ENCODE results near the gene ZSWIM9.
"Not testable (repeated sequence)": the region's sequence is repeated elsewhere in the genome, so short reads cannot be mapped to it uniquely, and the experiment has no call there.

Gene ZSWIM9

DNA sequence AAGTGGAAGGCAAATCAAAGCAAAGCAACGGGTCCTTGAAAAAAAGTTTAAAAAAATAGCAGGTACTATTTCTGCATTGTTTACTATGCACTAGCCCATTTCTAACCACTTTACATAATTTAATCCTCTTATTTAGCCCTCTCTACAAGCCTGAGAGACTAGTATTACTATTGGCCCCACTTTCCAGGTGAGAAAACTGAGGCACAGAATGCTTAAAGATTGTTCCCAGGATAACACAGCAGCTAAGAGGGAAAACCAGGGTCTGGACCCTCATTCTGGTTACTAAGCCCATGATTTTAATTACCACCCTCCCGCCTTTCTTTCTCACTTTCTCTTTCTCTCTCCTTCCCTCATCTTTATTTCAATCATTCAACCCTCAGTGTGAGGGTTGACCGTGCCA is 5.7 kb downstream of the ZSWIM9 start:
- DNase-seq: no peak

DNA sequence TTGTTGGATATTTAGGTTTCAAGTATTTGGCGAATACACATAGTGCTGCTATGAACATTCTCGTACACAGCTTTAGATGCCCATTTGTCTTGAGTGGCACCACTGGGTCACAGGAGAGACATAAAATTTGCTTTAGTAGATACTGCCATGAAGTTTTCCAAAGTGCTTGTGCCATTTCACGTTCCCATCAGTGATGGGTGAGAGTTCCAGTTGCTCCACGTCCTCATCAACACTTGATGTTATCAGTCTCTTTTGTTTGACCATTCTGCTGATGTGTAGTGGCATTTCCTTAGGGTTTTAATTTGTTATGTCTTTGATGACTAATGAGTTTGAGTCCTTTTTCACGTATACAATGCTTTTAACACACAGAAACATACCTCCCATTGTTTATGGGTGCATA is 11.0 kb downstream of the ZSWIM9 start:
- no peak for DNase-seq

DNA sequence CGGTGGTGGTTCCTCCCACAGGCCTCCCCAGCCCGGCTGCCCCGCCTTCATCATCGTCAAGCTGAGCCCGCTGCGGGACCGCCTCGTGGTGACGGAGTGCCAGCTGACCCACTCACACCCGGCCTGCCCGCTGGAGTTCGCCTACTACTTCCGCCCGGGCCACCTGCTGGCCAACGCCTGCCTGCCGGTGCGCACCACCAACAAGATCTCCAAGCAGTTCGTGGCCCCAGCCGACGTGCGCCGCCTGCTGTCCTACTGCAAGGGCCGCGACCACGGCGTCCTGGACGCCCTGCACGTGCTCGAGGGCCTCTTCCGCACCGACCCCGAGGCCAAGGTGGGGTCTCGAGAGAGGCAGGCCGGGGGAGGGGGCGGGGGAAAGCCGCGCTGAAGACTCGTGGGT is 12.0 kb downstream of the ZSWIM9 start:
- DNase-seq: no peak

DNA sequence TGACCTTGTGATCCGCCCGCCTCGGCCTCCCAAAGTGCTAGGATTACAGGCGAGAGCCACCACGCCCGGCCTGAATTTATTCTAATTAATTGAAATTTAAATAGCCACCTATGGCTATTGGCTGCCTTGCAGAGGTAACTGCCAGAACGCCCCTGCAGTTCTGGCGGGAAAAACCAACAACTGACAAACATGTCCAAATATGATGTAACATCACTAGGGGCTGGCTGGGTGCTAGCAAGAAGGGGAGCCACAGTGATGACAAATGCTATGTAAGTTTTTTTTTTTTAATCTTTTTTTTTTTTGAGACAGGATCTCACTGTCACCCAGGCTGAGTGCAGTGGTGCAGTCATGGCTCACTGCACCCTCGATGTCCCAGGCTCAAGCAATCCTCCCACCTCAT is 12.9 kb downstream of the ZSWIM9 start:
- DNase-seq: no peak

DNA sequence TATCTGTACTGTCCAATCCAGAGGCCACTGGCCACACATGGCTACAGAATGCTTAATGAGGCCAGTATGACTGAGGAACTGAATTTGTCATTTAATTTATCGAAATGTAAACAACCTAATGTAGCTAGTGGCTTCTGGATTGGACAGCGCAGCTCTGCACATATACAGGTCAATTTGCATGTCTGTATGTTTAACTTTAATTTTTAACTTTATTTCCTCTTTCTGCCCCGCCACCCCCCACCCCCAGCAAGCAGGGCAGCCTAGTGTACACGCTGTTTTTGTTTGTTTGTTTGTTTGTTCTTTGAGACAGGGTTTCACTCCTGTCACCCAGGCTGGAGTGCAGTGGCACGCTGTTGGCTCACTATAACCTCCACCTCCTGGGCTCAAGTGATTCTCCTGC is 15.5 kb downstream of the ZSWIM9 start:
- no peak for DNase-seq

DNA sequence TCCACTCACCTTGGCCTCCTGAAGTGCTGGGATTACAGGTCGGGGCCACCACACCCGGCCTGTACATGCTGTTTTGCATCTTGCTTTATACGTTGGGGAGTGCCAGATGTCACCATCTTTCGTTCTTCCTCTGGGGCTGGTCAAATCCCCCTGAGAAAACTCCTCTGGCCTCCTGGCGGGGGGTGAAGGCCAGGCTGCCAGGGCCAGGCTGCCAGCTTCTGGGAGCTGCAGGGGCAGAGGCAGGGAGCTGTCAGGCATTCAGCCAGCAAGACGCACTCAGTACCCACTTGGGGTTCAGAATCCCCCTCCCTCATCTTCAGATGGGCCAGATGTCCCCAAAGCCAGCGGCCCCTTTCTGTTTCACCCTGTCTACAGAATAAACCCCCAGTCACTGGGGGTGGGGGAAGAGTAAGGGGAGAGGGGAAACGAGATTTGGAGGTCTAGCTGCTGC is 16.1 kb downstream of the ZSWIM9 start:
- DNase-seq: no peak

DNA sequence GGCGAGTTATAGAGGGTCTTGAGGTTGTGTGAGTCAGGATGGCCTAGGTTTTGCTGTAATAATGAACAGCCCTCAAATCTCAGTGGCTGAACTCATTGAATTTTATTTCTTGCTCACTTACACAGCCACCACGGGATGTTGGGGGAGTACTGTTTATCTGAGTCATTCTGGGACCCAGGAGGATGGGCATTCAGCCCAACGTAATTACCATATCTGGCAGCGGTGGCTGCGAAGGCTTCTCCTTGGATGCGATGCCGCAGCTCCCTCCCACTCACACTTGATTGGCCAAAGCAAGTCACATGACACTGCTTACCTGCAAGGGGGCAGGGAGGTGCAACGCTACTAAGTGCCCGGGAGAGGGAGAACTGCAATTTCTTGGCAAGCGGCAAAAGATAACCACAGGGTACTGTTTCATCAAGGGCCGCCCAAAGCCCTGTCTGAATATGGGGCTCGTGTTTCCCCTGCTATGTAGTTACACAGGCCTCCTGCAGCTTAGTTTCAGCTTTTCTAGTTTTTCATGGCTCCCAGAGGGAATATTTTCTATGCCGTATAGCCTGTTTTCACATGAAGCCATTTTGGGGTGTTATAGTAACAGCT is 19.9 kb downstream of the ZSWIM9 start:
- DNase-seq: peak; percentile 65

DNA sequence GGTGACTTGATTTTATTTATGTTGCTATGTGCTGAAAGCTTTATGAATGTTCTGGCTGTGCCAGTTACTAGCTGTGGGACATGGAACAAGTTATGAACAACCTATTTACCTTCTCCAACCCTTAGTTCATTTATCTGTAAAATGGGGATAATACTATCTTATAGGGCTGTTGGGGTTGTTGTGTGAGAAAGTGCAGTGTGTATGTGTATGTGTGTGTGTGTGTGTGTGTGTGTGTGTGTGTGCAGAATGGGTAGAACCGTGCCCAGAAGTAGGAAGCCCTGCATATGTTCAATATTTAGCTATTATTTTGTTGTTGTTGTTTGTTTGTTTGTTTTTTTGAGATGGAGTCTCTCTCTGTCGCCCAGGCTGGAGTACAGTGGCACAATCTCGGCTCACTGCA is 20.4 kb downstream of the ZSWIM9 start:
- DNase-seq: no peak

DNA sequence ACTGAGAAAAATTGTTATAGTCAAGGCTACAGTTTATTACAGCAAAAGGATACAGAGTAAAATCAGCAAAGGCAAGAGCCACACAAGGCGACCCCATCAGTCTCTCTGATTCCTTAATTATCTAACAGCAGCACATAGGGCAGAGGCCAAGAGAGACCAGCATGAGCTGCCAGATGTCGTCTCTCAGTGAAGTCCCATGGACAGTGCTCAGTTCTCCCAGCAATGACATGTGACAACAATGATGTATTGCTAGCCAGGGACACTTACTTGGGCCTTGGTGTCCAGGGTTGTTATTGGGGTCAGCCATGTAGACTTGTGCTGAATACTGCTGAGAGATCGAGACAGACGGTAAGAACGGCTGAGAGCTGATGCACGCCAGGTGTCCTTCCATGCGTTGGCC is 22.3 kb downstream of the ZSWIM9 start:
- DNase-seq: no peak

DNA sequence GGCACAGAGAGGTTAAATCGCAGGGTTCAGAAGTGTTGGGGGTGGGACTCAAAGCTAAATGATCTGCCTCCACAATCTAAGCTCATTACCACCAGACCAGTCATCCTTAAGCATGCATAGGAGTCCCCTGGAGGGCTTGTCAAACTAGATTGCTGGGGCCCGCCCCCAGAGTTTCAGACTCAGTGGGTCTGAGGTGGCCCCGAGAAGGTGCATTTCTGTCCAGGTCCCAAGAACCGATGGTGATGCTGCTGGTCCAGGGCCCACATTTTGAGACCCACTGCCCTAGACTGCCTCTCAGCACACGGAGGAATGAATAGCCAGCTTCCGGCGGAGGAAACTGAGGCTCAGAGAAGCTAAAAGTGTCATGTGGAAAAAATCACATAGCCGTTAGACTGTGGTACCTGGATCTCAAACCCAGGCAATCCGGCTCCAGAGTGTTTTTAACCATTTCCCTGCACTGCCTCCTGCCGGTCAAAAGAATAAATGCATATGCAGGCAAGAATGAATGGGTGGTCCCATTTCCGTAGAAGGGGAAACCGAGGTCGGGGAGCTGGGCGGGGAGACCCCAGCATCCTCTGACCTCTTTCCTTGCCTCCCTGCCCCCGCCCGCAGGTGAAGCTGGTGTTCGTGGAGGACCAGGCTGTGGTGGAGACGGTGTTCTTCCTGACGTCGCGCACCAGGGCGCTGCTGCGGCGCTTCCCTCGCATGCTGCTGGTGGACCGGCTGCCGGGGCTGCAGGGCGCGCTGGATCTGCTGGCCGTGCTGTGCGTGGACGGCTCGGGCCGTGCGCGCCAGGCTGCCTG is 23.8 kb downstream of the ZSWIM9 start:
- peak; percentile 29 for DNase-seq

DNA sequence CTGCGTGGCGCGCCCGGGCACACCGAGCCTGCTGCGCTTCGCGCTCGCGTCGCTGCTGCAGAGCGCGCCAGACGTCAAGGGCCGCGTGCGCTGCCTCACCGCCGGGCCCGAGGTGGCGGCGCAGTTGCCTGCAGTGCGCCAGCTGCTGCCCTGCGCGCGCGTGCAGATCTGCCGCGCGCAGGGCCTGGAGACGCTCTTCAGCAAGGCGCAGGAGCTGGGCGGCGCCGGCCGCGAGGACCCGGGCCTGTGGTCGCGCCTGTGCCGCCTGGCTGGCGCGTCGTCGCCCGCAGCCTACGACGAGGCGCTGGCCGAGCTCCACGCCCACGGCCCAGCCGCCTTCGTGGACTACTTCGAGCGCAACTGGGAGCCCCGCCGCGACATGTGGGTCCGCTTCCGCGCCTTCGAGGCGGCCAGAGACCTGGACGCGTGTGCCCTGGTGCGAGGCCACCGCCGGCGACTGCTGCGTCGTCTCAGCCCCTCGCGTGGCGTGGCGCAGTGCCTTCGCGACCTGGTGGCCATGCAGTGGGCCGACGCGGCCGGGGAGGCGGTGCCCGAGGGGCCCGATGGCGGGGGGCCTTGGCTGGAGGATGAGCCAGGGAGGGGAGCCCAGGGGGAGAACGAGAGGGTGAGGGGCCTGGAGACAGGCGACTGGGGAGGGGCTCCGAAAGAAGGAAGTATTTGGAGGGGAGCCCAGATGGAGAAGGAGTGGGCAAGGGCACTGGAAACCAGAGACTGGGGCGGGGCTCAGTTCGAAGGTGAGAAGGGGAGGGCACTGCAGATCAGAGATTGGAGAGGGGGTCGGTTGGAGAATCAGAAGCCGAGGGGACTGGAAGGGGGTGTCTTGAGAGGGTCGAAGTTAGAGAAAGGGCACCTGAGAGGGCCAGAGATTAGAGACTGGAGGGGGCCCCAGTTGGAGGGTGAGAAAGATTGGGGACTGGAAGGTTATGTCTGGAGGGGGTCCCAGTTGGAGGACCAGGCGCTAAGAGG is 24.7 kb downstream of the ZSWIM9 start:
- no peak for DNase-seq

DNA sequence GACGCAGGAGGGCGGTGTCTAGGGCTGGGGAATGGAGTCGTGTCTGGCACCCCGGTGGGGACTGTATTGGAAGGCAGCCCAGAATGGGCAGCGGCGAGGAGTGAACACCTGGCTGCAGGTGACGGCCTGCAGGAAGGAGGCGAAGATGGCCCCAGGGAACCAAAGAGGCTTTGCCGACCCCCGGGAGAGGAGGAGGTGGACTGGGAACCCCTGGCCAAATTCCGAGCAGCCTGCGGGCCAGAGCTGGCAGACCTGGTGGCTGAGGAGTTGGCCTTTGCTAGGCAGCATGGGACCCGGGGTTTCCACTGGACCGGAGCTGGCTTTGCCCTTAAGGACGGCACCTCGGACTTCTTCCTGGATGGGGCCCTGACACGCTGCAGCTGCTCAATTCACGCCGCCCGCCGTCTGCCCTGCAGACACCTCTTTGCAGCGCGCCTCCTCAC is 25.9 kb downstream of the ZSWIM9 start:
- no peak for DNase-seq

DNA sequence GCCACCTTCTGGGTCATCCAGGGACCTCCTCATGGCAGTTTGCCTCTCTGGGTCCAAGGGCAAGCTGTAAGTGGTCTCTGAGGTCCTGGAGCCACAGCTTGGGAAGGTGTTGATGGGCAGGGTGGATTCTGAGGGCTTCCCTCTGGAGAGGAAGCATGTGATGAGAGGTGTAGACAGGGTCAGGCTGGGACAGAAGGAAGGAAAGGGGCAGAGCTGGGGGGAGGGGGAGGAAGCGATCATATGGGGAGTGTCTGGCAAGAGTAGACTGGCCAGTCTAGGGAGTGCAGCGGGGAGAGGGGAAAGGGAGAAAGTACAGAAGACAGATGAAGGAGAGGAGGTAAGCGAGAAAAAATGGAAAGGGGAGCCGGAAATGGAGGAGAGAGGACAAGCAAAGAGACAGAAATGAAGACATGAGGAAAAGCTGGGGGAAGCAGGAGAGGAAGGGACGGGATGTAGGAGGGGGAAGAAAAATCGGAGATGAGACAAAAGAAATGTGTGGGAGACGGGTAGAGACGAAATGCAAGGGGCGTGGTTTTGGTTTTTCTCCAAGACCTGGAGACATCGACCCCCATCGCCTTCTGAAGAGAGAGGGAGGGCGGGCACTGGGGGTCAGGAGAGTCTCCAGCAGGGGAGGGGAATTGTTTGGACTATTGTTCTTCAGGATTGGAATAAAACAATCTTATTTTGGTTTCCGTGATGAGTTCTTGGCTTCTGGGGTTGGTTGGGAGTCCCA is 26.6 kb downstream of the ZSWIM9 start:
- DNase-seq: no peak

DNA sequence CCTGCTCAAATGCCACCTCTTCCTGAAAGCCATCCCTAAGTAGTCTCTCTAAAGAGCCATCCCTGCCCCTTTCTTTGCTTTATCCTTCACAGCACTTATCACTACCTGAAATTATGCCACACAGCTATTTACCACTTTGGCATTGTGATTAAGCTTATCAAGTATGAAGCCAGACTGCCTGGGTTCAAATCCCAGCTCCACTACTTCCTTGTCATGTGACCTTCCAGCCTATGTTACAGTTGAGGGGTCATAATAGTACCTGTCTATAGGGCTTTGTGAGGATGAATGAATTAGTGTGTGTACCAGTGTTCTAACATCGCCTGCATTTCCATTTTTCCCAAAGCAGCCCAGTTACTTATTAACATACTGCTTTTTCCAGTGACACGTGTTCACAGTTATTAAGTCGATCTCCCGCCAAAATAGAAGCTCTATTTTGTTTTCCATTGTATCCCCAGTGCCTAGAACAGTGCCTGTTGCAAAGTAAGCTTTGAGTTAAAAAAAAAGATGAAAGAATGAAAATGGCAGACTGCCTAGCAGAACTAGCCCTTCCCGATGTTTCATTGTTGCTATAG is 32.8 kb downstream of the ZSWIM9 start:
- no peak for DNase-seq

DNA sequence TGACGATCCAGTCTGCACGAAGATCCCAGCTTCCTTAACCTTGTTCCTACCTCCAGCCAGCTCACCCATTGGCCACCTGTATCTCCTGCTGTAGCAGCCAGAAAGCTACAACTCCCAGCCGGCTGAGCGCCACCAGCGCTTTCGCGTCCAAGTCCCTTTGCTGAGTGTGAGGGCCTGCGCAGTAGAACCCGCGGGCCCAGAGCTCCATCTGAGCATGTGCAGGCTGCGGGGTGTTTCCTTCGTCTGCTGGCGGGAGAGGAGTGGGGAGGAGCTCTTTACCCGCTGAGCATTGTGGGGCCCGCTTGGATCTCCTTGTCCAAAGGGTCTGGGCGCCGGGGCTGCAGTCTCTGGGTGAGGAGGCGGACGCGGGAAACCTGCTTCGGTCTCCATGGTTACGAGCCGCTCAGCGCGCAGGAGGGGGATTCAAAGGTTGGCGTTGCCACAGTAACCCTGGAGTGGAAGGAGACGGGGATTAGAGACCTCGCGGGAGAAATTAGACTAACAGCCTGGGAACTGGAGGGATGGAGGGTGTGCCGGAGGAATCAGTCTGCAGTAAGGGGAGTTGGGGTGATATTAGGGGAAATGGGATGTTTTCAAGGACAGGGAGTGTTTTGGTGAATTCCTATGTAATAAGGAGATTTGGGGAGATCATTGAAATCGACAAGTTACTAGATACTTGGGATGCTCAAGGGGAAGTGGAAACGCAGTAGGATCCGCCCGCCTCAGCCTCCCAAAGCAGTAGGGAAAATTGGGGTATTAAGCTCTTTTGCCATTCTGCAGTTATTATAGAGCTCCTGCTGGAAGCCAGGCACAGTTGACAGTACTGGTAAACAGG is 33.5 kb downstream of the ZSWIM9 start:
- peak; percentile 91 for DNase-seq

DNA sequence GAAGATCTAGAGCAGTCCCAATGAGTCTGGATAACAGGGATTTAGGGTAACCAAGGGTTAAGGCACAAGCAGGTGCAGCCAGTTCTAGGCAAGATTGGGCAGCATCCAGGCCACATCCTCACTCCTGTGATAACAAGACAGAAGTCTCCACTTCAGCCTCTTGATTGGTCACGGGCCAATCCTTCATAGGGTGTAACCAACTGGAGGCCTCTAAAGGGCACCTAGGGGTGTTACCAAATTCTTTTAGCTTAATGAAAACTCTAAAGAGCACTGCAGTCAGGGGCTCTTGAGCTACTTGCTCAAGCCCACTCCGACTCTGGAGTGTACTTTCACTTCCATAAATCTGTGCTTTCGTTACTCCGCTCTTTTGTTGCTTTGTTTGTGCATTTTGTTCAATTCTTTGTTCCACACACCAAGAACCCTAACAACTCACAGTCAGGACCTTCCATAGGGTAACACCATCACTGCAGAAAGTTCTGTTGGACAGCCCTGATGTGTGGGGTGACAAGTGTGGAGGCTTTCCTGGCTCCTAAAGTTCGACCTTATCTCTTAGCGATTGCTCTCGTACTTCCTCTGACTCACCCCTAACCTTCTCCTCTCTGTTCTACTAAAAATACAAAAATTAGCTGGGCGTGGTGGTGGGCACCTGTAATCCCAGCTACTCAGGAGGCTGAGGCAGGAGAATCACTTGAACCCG is 36.1 kb downstream of the ZSWIM9 start:
- no peak for DNase-seq

DNA sequence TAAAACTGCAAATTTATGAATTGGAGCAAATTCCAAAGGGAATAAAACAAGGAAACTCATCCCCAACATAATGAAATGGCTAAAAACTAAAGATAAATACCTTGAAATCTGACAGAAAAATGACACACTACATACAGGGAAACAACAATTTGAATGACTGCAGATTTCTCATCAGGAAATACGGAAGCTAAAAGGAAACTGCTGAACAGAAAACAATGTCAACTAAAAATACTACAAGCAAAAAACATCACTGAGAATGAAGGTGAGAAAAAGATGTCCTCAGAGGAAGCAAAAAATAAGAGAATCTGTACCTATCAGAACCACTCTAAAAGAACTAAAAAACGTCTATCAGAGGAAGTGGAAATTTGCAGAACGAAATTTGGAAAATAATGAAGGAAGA is 39.5 kb downstream of the ZSWIM9 start:
- no peak for DNase-seq

DNA sequence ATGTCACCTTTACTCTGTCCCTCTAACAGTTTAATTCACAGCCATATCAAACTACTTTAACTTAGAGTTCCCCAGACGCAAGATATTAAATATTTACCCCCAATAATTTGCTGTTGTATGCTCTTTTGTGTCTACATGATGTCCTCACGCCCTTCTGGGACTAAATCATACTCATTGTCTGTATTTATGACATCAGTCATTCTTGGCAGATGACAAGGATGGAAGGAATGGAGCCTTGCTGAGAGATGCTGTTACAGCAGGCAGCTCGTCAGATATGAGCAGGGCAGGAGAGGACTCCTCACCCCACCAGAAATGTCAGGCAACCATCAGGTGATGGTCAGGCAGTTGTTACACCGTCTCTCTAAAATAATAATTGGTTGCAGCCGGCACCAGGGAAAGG is 43.5 kb downstream of the ZSWIM9 start:
- no peak for DNase-seq

DNA sequence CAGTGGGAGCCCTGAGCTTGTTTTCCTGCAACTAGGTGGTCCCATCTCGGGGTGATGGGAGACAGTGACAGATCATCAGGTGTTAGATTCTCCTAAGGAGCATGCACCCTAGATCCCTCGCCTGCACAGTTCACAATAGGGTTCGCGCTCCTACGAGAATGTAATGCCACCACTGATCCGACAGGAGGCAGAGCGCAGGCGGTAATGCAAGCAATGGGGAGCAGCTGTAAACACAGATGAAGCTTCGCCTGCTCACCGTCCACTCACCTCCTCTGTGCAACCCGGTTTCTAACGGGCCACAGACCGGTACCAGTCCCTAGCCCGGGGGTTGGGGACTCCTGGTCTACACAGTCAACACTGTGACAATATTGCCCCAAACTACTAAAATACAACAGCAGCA is 46.5 kb downstream of the ZSWIM9 start:
- no peak for DNase-seq

DNA sequence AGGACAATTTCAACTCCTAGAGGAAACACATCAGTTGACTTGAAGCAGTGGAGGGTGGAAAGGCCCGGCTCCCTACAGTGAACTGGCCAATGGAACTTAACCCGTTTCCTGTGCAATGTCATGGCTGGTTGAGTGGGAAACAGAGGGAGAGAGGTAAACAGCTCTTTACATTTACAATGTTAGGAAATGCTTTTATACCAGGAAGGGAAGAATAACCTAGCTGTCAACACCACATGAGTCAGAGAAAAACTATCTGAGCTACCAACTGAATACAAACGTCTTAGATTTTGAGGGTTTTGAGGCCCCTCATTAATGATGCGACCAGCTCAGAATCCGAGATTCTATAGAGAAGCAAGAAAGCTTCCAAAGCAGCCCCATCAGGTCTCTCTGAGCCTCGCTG is 48.5 kb downstream of the ZSWIM9 start:
- DNase-seq: no peak

DNA sequence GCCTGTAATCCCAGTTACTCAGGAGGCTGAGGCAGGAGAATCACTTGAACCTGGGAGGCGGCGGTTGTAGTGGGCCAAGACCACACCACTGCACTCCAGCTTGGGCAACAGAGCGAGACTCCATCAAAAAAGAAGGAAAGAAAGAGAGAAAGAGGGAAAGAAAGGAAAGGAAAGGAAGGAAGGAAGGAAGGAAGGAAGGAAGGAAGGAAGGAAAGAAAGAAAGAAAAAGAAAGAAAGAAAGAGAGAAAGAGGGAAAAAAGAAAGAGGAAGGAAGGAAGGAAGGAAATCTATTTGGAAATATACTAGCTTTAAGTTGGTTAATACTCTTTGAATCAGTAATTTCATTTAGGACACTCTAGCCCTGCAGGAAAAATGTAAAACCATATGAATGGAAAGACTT is 50.3 kb downstream of the ZSWIM9 start:
- not testable (repeated sequence) for DNase-seq
